HCT116 (cell line): ENCODE data around the gene LTV1. TPM values are rescaled to one million over a fixed set of nuclear protein-coding genes. Genes with fewer than 3 reads are reported as not detected.
A peak's percentile ranks its signal among the peaks of the same experiment; 100 is the strongest.

Experiments
- ATAC-seq: fragments of 200-7000 bp; cut with Tn5 transposase; 2 replicates; pipeline ENCODE4 v1.9.1; 2020; ENCODE audit warnings: mild to moderate bottlenecking, moderate library complexity
- BruUV-seq: library from RNA; stranded (reverse); fragments of 400-500 nt; replicated peaks from 2 replicates; lab custom pipeline; 2021; lab: Mats Ljungman, UMichigan
- CTCF ChIA-PET: fragments of 300-600 bp; sonication (Branson Sonifier 250); formaldehyde crosslinking; loops from one replicate; lab custom pipeline; 2021; ENCODE audit warnings: antibody characterized with exemption; lab: Charles Lee
- POLR2A ChIA-PET: fragments of 300-600, 350-600 bp; sonication (Branson Sonifier 250); formaldehyde crosslinking; loops from one replicate; lab custom pipeline; 2021; ENCODE audit warnings: antibody characterized with exemption; lab: Charles Lee
- RAD21 ChIA-PET, 2 experiments: fragments of 300-600 bp; sonication (Branson Sonifier 250); formaldehyde crosslinking; loops; one replicate each; lab custom pipeline; 2023; ENCODE audit warnings: low total read pairs in 2 of 2; ENCODE audit not compliant: uncharacterized antibody in 2 of 2, unreplicated experiment in 2 of 2, low non-redundant PET in 1 of 2; lab: Charles Lee
- DNase-seq: peaks from one replicate; pipeline ENCODE4 v3.0.0-alpha.2; 2010; ENCODE audit warnings: low read depth, low spot score
- H2AFZ ChIP-seq: fragments of 200-600 bp; shearing (Covaris generic), sonication (generic); 2 replicates; pipeline ENCODE4 v1.6.1; 2017; ENCODE audit warnings: low read depth, mixed run types, mixed read lengths, antibody characterized with exemption, low read length; ENCODE audit not compliant: poor library complexity, severe bottlenecking
- H3K27ac ChIP-seq: 2 replicates; pipeline ENCODE4 v1.5.1; 2012; ENCODE audit warnings: low read depth, low read length
- H3K27me3 ChIP-seq: fragments of 200-600 bp; sonication (generic); 2 replicates; pipeline ENCODE4 v1.6.1; 2016; ENCODE audit warnings: mixed run types, low read length, mixed read lengths; ENCODE audit not compliant: insufficient read depth
- H3K36me3 ChIP-seq, 2 experiments: fragments of 200-500 bp in 1 of 2; fragments of 200-600 bp in 1 of 2; sonication (Bioruptor generic) in 1 of 2; sonication (generic) in 1 of 2; 2 replicates each; pipeline versions ENCODE4 v1.5.1 to v1.6.1; 2014 to 2016; ENCODE audit warnings: low read length in 2 of 2, inconsistent platforms in 1 of 2, mixed read lengths in 1 of 2, mixed run types in 1 of 2; ENCODE audit not compliant: insufficient read depth in 2 of 2, control insufficient read depth in 1 of 2
- H3K4me1 ChIP-seq, 2 experiments: fragments of 200-600 bp in 1 of 2; sonication (generic) in 1 of 2; 2 replicates each; pipeline versions ENCODE4 v1.5.1 to v1.6.1; 2012 to 2017; ENCODE audit warnings: low read length in 2 of 2, inconsistent platforms in 1 of 2, mild to moderate bottlenecking in 1 of 2, mixed read lengths in 1 of 2, mixed run types in 1 of 2, moderate library complexity in 1 of 2; ENCODE audit not compliant: insufficient read depth in 2 of 2, control insufficient read depth in 1 of 2
- H3K4me2 ChIP-seq: fragments of 200-600 bp; sonication (generic); 2 replicates; pipeline ENCODE4 v1.6.1; 2017; ENCODE audit warnings: mixed run types, low read length, mixed read lengths
- H3K4me3 ChIP-seq, 2 experiments: fragments of 200-600 bp in 1 of 2; sonication (generic) in 1 of 2; replicated peaks in 1 of 2; 2 replicates each; pipeline ENCODE4 v1.5.1; 2011 to 2016; ENCODE audit warnings: low read length in 2 of 2, control low read depth in 1 of 2, low read depth in 1 of 2, mild to moderate bottlenecking in 1 of 2, mixed read lengths in 1 of 2, mixed run types in 1 of 2
- H3K79me2 ChIP-seq: fragments of 200-600 bp; sonication (generic); 2 replicates; pipeline ENCODE4 v1.6.1; 2017; ENCODE audit warnings: mild to moderate bottlenecking, mixed run types, low read length, moderate library complexity, mixed read lengths; ENCODE audit not compliant: insufficient read depth
- H3K9ac ChIP-seq: fragments of 200-600 bp; sonication (generic); 2 replicates; pipeline ENCODE4 v1.6.1; 2016; ENCODE audit warnings: low read length, mixed read lengths
- H3K9me2 ChIP-seq: fragments of 200-600 bp; sonication (generic), shearing (Covaris generic); 2 replicates; pipeline ENCODE4 v1.6.1; 2017; ENCODE audit warnings: mixed run types, mild to moderate bottlenecking, moderate library complexity; ENCODE audit not compliant: insufficient read depth
- H3K9me3 ChIP-seq, 2 experiments: fragments of 200-500 bp in 1 of 2; fragments of 200-600 bp in 1 of 2; sonication (Bioruptor generic) in 1 of 2; sonication (generic) in 1 of 2; 2 replicates each; pipeline ENCODE4 v1.6.1; 2014 to 2017; ENCODE audit warnings: low read length in 2 of 2, mixed read lengths in 2 of 2, inconsistent platforms in 1 of 2, low read depth in 1 of 2, mild to moderate bottlenecking in 1 of 2, mixed run types in 1 of 2, moderate library complexity in 1 of 2; ENCODE audit not compliant: control insufficient read depth in 1 of 2, insufficient read depth in 1 of 2
- H4K20me1 ChIP-seq: fragments of 200-600 bp; sonication (generic), shearing (Covaris generic); 2 replicates; pipeline ENCODE4 v1.6.1; 2017; ENCODE audit warnings: mixed run types, mild to moderate bottlenecking, moderate library complexity; ENCODE audit not compliant: insufficient read depth
- CEBPB ChIP-seq: IDR thresholded peaks from 2 replicates; pipeline ENCODE4 v1.6.1; 2012; ENCODE audit warnings: low read depth
- EGR1 ChIP-seq: IDR thresholded peaks from 2 replicates; pipeline ENCODE4 v1.6.1; 2012; ENCODE audit warnings: low read depth
- EZH2 ChIP-seq: fragments of 200-600 bp; sonication (generic); IDR thresholded peaks from 2 replicates; pipeline ENCODE4 v1.6.1; 2017; ENCODE audit warnings: antibody characterized with exemption, mixed run types
- FOSL1 ChIP-seq: IDR thresholded peaks from 2 replicates; pipeline ENCODE4 v1.6.1; 2012; ENCODE audit warnings: low read depth
- JUND ChIP-seq: IDR thresholded peaks from 2 replicates; pipeline ENCODE4 v1.6.1; 2012
- POLR2A ChIP-seq: IDR thresholded peaks from 2 replicates; pipeline ENCODE4 v1.7.0; 2011; ENCODE audit warnings: borderline replicate concordance; ENCODE audit not compliant: insufficient read depth, insufficient read length; ENCODE audit errors: extremely low read depth
- POLR2AphosphoS5 ChIP-seq: IDR thresholded peaks from 2 replicates; pipeline ENCODE4 v1.6.1; 2011; ENCODE audit warnings: mild to moderate bottlenecking, low read depth, low read length, moderate library complexity
- RAD21 ChIP-seq: IDR thresholded peaks from 2 replicates; pipeline ENCODE4 v1.6.1; 2012; ENCODE audit warnings: low read depth, mild to moderate bottlenecking
- SIN3A ChIP-seq: IDR thresholded peaks from 2 replicates; pipeline ENCODE4 v1.6.1; 2012; ENCODE audit warnings: low read depth
- SP1 ChIP-seq: IDR thresholded peaks from 2 replicates; pipeline ENCODE4 v1.6.1; 2012; ENCODE audit warnings: low read depth
- YY1 ChIP-seq: IDR thresholded peaks from 2 replicates; pipeline ENCODE4 v1.6.1; 2011; ENCODE audit warnings: low read length, low read depth, moderate library complexity, mild to moderate bottlenecking; ENCODE audit not compliant: insufficient replicate concordance; ENCODE audit errors: extremely low read depth
- ZBTB33 ChIP-seq: IDR thresholded peaks from 2 replicates; pipeline ENCODE4 v1.6.1; 2011; ENCODE audit warnings: mild to moderate bottlenecking, low read length, moderate library complexity; ENCODE audit not compliant: insufficient replicate concordance; ENCODE audit errors: extremely low read depth
- ZNF274 ChIP-seq: fragments of 200-500 bp; sonication (Bioruptor generic); IDR thresholded peaks from 2 replicates; pipeline ENCODE4 v1.6.1; 2014; ENCODE audit warnings: mild to moderate bottlenecking, low read depth, low read length, inconsistent platforms
- intact Hi-C: fragments of 100-400 bp; cut with micrococcal nuclease; formaldehyde crosslinking; loops from 2 replicates; pipeline ENCODE4 v1.10.0; 2022
- total RNA-seq: library from RNA; stranded (reverse); gene quantifications from one replicate; pipeline ENCODE4 v1.2.1, GENCODE V29; 2021; ENCODE audit not compliant: unreplicated experiment
- TF ChIP-seq, protein P1 (sequence below): IDR thresholded peaks from 2 replicates; pipeline ENCODE4 v1.6.1; 2012
- TF ChIP-seq, protein P2 (sequence below): IDR thresholded peaks from 2 replicates; pipeline ENCODE4 v1.6.1; 2012
- TF ChIP-seq, protein P3 (sequence below): IDR thresholded peaks from 2 replicates; pipeline ENCODE4 v1.6.1; 2012; ENCODE audit warnings: low read depth

Gene LTV1
- total RNA-seq, 1 experiment from 2014 or later: 40.3 TPM

- DNase-seq (no peak), ATAC-seq (no peak)
- H2AFZ ChIP-seq: no peak overlapping the region
- H3K9me2 ChIP-seq: no peaks in the 10 kb centered on the region
- ChIA-PET POLR2A (no interaction called here), RAD21 (no interaction called here), CTCF (no interaction called here)
- no peak overlapping the region for H3K4me2 ChIP-seq
- no peak overlapping the region for H3K27ac ChIP-seq
- intact Hi-C loops: no loop called here
- no TSS peak for BruUV-seq
- H4K20me1 ChIP-seq: no peaks in the 10 kb centered on the region
- no peak overlapping the region for H3K9ac ChIP-seq
- H3K79me2 ChIP-seq: no peaks in the 10 kb centered on the region
- H3K4me1 ChIP-seq: no peaks in the 10 kb centered on the region
- no peaks in the 10 kb centered on the region for H3K36me3 ChIP-seq
- H3K4me3 ChIP-seq: no peak overlapping the region
- no peaks in the 10 kb centered on the region for H3K9me3 ChIP-seq
- H3K27me3 ChIP-seq: no peaks in the 10 kb centered on the region
- TF ChIP-seq POLR2AphosphoS5: no peak
Measured at GRCh38 chr6:143884216-143884900, 41.2 kb downstream of the LTV1 start.

- ChIA-PET RAD21 (no interaction called here), CTCF (no interaction called here), POLR2A (no interaction called here)
- H3K9me3 ChIP-seq: no peaks in the 10 kb centered on the region
- intact Hi-C loops: no loop called here
- no peaks in the 10 kb centered on the region for H4K20me1 ChIP-seq
- no peaks in the 10 kb centered on the region for H3K79me2 ChIP-seq
- no peaks in the 10 kb centered on the region for H3K9me2 ChIP-seq
- peak; percentile 61 for ATAC-seq
- no peaks in the 10 kb centered on the region for H3K36me3 ChIP-seq
- no TSS peak for BruUV-seq
- H3K4me1 ChIP-seq: no peaks in the 10 kb centered on the region
- H3K27ac ChIP-seq: no peak overlapping the region
- no peaks in the 10 kb centered on the region for H3K27me3 ChIP-seq
- peak overlapping the region; percentile 51 for H2AFZ ChIP-seq
- no peak for DNase-seq
- no peak overlapping the region for H3K4me2 ChIP-seq
- H3K9ac ChIP-seq: no peak overlapping the region
- no peak overlapping the region for H3K4me3 ChIP-seq
- no peak for TF ChIP-seq EZH2
- no peak for TF ChIP-seq POLR2AphosphoS5
- TF ChIP-seq, protein P1, sequence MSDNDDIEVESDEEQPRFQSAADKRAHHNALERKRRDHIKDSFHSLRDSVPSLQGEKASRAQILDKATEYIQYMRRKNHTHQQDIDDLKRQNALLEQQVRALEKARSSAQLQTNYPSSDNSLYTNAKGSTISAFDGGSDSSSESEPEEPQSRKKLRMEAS: no peak
- TF ChIP-seq SIN3A: no peak
- no peak for TF ChIP-seq ZBTB33
- TF ChIP-seq RAD21: no peak
- TF ChIP-seq JUND: no peak
- TF ChIP-seq SP1: no peak
- TF ChIP-seq CEBPB: no peak
- TF ChIP-seq YY1: no peak
- TF ChIP-seq, protein P2, sequence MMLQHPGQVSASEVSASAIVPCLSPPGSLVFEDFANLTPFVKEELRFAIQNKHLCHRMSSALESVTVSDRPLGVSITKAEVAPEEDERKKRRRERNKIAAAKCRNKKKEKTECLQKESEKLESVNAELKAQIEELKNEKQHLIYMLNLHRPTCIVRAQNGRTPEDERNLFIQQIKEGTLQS: no peak
- TF ChIP-seq FOSL1: no peak
- TF ChIP-seq ZNF274: no peak
- TF ChIP-seq, protein P3, sequence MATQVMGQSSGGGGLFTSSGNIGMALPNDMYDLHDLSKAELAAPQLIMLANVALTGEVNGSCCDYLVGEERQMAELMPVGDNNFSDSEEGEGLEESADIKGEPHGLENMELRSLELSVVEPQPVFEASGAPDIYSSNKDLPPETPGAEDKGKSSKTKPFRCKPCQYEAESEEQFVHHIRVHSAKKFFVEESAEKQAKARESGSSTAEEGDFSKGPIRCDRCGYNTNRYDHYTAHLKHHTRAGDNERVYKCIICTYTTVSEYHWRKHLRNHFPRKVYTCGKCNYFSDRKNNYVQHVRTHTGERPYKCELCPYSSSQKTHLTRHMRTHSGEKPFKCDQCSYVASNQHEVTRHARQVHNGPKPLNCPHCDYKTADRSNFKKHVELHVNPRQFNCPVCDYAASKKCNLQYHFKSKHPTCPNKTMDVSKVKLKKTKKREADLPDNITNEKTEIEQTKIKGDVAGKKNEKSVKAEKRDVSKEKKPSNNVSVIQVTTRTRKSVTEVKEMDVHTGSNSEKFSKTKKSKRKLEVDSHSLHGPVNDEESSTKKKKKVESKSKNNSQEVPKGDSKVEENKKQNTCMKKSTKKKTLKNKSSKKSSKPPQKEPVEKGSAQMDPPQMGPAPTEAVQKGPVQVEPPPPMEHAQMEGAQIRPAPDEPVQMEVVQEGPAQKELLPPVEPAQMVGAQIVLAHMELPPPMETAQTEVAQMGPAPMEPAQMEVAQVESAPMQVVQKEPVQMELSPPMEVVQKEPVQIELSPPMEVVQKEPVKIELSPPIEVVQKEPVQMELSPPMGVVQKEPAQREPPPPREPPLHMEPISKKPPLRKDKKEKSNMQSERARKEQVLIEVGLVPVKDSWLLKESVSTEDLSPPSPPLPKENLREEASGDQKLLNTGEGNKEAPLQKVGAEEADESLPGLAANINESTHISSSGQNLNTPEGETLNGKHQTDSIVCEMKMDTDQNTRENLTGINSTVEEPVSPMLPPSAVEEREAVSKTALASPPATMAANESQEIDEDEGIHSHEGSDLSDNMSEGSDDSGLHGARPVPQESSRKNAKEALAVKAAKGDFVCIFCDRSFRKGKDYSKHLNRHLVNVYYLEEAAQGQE: no peak
- no peak for TF ChIP-seq POLR2A
- TF ChIP-seq EGR1: no peak
Measured at GRCh38 chr6:143885116-143885515, 42.0 kb downstream of the LTV1 start.
